BLaER1 treated with 17β-estradiol and CSF1 and Interleukin-3, amounts not matched to agents 10 nM and 100 nM (cell line): ENCODE measurements around the gene NVL.
A peak's percentile ranks its signal among the peaks of the same experiment; 100 is the strongest.
"Not testable (repeated sequence)": the region's sequence is repeated elsewhere in the genome, so short reads cannot be mapped to it uniquely, and the experiment has no call there.

Experiments
- H3K27ac ChIP-seq, 11 experiments: shearing (Covaris generic); formaldehyde crosslinking; 2 replicates each; pipeline ENCODE4 v1.8.1; 2022
- H3K27me3 ChIP-seq, 11 experiments: shearing (Covaris generic); formaldehyde crosslinking; 2 replicates each; pipeline ENCODE4 v1.8.1; 2022
- H3K36me3 ChIP-seq, 11 experiments: shearing (Covaris generic); formaldehyde crosslinking; 2 replicates each; pipeline ENCODE4 v1.8.1; 2022
- H3K4me1 ChIP-seq, 10 experiments: shearing (Covaris generic); formaldehyde crosslinking; 2 replicates each; pipeline ENCODE4 v1.8.1; 2022
- H3K4me2 ChIP-seq, 11 experiments: shearing (Covaris generic); formaldehyde crosslinking; 2 replicates each; pipeline ENCODE4 v1.8.1; 2022
- H3K4me3 ChIP-seq, 10 experiments: shearing (Covaris generic); formaldehyde crosslinking; 2 replicates each; pipeline ENCODE4 v1.8.1; 2022
- H3K9ac ChIP-seq, 11 experiments: shearing (Covaris generic); formaldehyde crosslinking; 2 replicates each; pipeline ENCODE4 v1.8.1; 2022
- H3K9me3 ChIP-seq, 11 experiments: shearing (Covaris generic); formaldehyde crosslinking; replicated peaks in 1 of 11; 2 replicates each; pipeline ENCODE4 v1.8.1; 2022
- H4K20me1 ChIP-seq, 11 experiments: shearing (Covaris generic); formaldehyde crosslinking; 2 replicates each; pipeline ENCODE4 v1.8.1; 2022
- Cebpa-rat ChIP-seq, 11 experiments: shearing (Covaris generic); IDR thresholded peaks; 2 replicates each; pipeline ENCODE4 v1.8.1; 2022

Gene NVL

GRCh38 chr1:224328644-224329043 is 1.3 kb downstream of the NVL start:
- peak overlapping the region in 6 of 11 experiments; percentile 93 to 99 (median 98); a peak in 4 of 22 replicates for H3K27ac ChIP-seq
- H3K9me3 ChIP-seq = no peaks in the 10 kb centered on the region
- H3K4me1 ChIP-seq = peaks cover 28 to 37% (median 31%) of the 10 kb centered on the region in 10 experiments
- no peaks in the 10 kb centered on the region for H3K27me3 ChIP-seq
- peak overlapping the region; percentile 89 to 97 (median 96); a peak in 21 of 22 replicates for H3K9ac ChIP-seq
- H4K20me1 ChIP-seq = peaks cover 0 to 56% (median 16%) of the 10 kb centered on the region in 11 experiments; a peak in 15 of 22 replicates
- peak overlapping the region; percentile 78 to 96 (median 88) for H3K4me3 ChIP-seq
- H3K4me2 ChIP-seq = peak overlapping the region; percentile 66 to 95 (median 89)
- TF ChIP-seq Cebpa-rat (IDR thresholded peaks at IDR 0.05) = no peak
- peaks cover 20 to 44% (median 34%) of the 10 kb centered on the region in 11 experiments for H3K36me3 ChIP-seq

GRCh38 chr1:224325959-224326358 is 4.0 kb downstream of the NVL start:
- Histone ChIP-seq H3K4me2 (no peak overlapping the region), H3K9me3 (no peaks in the 10 kb centered on the region), H3K9ac (no peak overlapping the region), H3K36me3 (peaks cover 27 to 63% (median 50%) of the 10 kb centered on the region in 11 experiments), H3K4me1 (peaks cover 18 to 22% (median 20%) of the 10 kb centered on the region in 10 experiments), H4K20me1 (peaks cover 0 to 83% (median 33%) of the 10 kb centered on the region in 11 experiments; a peak in 18 of 22 replicates), H3K27ac (no peak overlapping the region), H3K27me3 (no peaks in the 10 kb centered on the region), H3K4me3 (no peak overlapping the region)
- no peak for TF ChIP-seq Cebpa-rat (IDR thresholded peaks at IDR 0.05)

GRCh38 chr1:224321706-224322105 is 8.3 kb downstream of the NVL start:
- no peaks in the 10 kb centered on the region for H3K9me3 ChIP-seq
- H3K4me2 ChIP-seq = no peak overlapping the region
- peaks cover 0 to 78% (median 36%) of the 10 kb centered on the region in 11 experiments; a peak in 18 of 22 replicates for H4K20me1 ChIP-seq
- H3K4me1 ChIP-seq = no peaks in the 10 kb centered on the region
- no peak overlapping the region for H3K27ac ChIP-seq
- peaks cover 34 to 75% (median 55%) of the 10 kb centered on the region in 11 experiments for H3K36me3 ChIP-seq
- H3K9ac ChIP-seq = no peak overlapping the region
- no peak overlapping the region for H3K4me3 ChIP-seq
- H3K27me3 ChIP-seq = no peaks in the 10 kb centered on the region
- no peak for TF ChIP-seq Cebpa-rat (IDR thresholded peaks at IDR 0.05)

- H3K4me1 ChIP-seq = no peaks in the 10 kb centered on the region
- TF ChIP-seq Cebpa-rat (IDR thresholded peaks at IDR 0.05) = no peak
- H3K36me3 ChIP-seq = peaks cover 44 to 77% (median 63%) of the 10 kb centered on the region in 11 experiments
- H3K27ac ChIP-seq = no peak overlapping the region
- H4K20me1 ChIP-seq = peaks cover 0 to 49% (median 16%) of the 10 kb centered on the region in 11 experiments; a peak in 18 of 22 replicates
- no peak overlapping the region for H3K4me2 ChIP-seq
- H3K9ac ChIP-seq = no peak overlapping the region
- H3K4me3 ChIP-seq = no peak overlapping the region
- no peaks in the 10 kb centered on the region for H3K27me3 ChIP-seq
- no peaks in the 10 kb centered on the region for H3K9me3 ChIP-seq
Measured at GRCh38 chr1:224317383-224318045, 12.5 kb downstream of the NVL start.

- Histone ChIP-seq H4K20me1 (peaks cover 0 to 14% (median 0%) of the 10 kb centered on the region in 11 experiments; a peak in 9 of 22 replicates), H3K9me3 (no peaks in the 10 kb centered on the region), H3K27me3 (no peaks in the 10 kb centered on the region), H3K27ac (no peak overlapping the region), H3K36me3 (peaks cover 93 to 100% (median 98%) of the 10 kb centered on the region in 11 experiments), H3K9ac (no peak overlapping the region), H3K4me3 (no peak overlapping the region), H3K4me1 (no peaks in the 10 kb centered on the region), H3K4me2 (no peak overlapping the region)
- TF ChIP-seq Cebpa-rat (IDR thresholded peaks at IDR 0.05) = no peak
Measured at GRCh38 chr1:224312025-224312424, 17.9 kb downstream of the NVL start.

DNA sequence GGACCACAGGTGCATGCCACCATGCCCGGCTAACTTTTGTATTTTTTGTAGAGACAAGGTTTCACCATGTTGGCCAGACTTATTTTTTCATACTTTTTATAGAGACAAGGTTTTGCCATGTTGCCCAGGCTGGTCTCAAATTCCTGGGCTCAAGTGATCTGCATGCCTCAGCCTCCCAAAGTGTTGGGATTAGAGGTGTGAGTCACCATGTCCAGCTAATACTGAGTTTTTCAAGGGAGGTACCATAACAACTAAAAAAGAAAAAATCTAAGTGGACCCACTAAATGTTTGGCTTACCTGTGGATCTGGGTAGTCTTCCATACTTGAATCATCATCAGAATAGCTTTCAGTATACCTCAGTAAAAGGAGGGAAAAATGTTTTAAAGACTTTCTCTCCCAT is 18.5 kb downstream of the NVL start:
- Histone ChIP-seq H3K36me3 (peaks cover 93 to 100% (median 98%) of the 10 kb centered on the region in 11 experiments), H4K20me1 (peaks cover 0 to 13% (median 0%) of the 10 kb centered on the region in 11 experiments; a peak in 7 of 22 replicates)
- H3K27me3 ChIP-seq = not testable (repeated sequence)

GRCh38 chr1:224308064-224308463 is 21.9 kb downstream of the NVL start:
- TF ChIP-seq Cebpa-rat (IDR thresholded peaks at IDR 0.05) = no peak
- Histone ChIP-seq H3K27me3 (no peaks in the 10 kb centered on the region), H3K36me3 (peaks cover 95 to 100% (median 99%) of the 10 kb centered on the region in 11 experiments), H3K9ac (no peak overlapping the region), H3K27ac (no peak overlapping the region), H3K4me2 (no peak overlapping the region), H3K4me1 (no peaks in the 10 kb centered on the region), H3K9me3 (no peaks in the 10 kb centered on the region), H4K20me1 (peaks cover 0 to 5% (median 0%) of the 10 kb centered on the region in 11 experiments; a peak in 2 of 22 replicates), H3K4me3 (no peak overlapping the region)

More for the DNA sequence above, 18.5 kb downstream of the NVL start:
- not testable (repeated sequence) for H3K4me2 ChIP-seq, H3K9me3 ChIP-seq, H3K4me1 ChIP-seq, H3K27ac ChIP-seq, H3K9ac ChIP-seq, H3K4me3 ChIP-seq

- Histone ChIP-seq H3K36me3 (peaks cover 95 to 100% (median 99%) of the 10 kb centered on the region in 11 experiments), H4K20me1 (no peaks in the 10 kb centered on the region; a peak in 2 of 22 replicates), H3K9ac (no peak overlapping the region), H3K27me3 (no peaks in the 10 kb centered on the region), H3K27ac (no peak overlapping the region), H3K4me1 (peaks cover 0 to 10% (median 0%) of the 10 kb centered on the region in 10 experiments; a peak in 3 of 20 replicates), H3K9me3 (no peaks in the 10 kb centered on the region), H3K4me2 (no peak overlapping the region), H3K4me3 (no peak overlapping the region)
- no peak for TF ChIP-seq Cebpa-rat (IDR thresholded peaks at IDR 0.05)
Measured at GRCh38 chr1:224304767-224305166, 25.2 kb downstream of the NVL start.

DNA sequence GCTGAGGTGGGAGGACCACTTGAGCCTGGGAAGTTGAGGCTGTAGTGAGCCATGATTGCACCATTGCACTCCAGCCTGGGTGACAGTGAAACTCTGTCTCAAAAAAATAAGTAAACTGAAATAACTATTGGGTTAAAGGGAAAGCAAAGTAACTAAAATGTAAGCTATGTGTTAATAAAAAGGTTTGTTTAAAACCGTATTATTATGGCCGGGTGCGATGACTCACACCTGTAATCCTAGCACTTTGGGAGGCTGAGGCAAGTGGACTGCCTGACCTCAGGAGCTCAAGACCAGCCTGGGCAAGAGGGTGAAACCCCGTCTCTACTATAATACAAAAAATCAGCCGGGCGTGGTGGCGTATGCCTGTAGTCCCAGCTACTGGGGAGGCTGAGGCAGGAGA is 27.0 kb downstream of the NVL start:
- no peaks in the 10 kb centered on the region for H3K9me3 ChIP-seq
- H3K27me3 ChIP-seq = no peaks in the 10 kb centered on the region
- peaks cover 94 to 100% (median 99%) of the 10 kb centered on the region in 11 experiments for H3K36me3 ChIP-seq
- H4K20me1 ChIP-seq = peaks cover 0 to 4% (median 0%) of the 10 kb centered on the region in 11 experiments; a peak in 3 of 22 replicates
- H3K4me1 ChIP-seq = peaks cover 0 to 10% (median 0%) of the 10 kb centered on the region in 10 experiments; a peak in 3 of 20 replicates
- H3K27ac ChIP-seq = no peak overlapping the region
- no peak overlapping the region for H3K4me2 ChIP-seq
- H3K9ac ChIP-seq = no peak overlapping the region
- no peak for TF ChIP-seq Cebpa-rat (IDR thresholded peaks at IDR 0.05)
- H3K4me3 ChIP-seq = no peak overlapping the region
